K562 (cell line): ENCODE data around the gene PRKAG1. TPM values are rescaled to one million over a fixed set of nuclear protein-coding genes. Genes with fewer than 3 reads are reported as not detected.
A peak's percentile ranks its signal among the peaks of the same experiment; 100 is the strongest.

Source experiments
- ARID2 ChIP-seq: fragments of 450-650 bp; IDR thresholded peaks from 2 replicates; pipeline ENCODE4 v1.6.1; 2017; ENCODE audit warnings: antibody characterized with exemption, mild to moderate bottlenecking
- CREB1 ChIP-seq, 2 experiments: sonication (generic) in 1 of 2; formaldehyde crosslinking in 1 of 2; IDR thresholded peaks; 2 replicates each; pipeline versions ENCODE4 v1.6.1 to v1.8.0; 2012 to 2022; ENCODE audit warnings: inconsistent platforms in 1 of 2, mild to moderate bottlenecking in 1 of 2, missing genetic modification reagents in 1 of 2, moderate library complexity in 1 of 2
- FOXA1 ChIP-seq: fragments of 450-650 bp; IDR thresholded peaks from 2 replicates; pipeline ENCODE4 v1.6.1; 2016; ENCODE audit warnings: mild to moderate bottlenecking, borderline replicate concordance
- NR2C1 ChIP-seq, 2 experiments: fragments of 450-650 bp; IDR thresholded peaks; 2 replicates each; pipeline ENCODE4 v1.6.1; 2017; ENCODE audit warnings: mild to moderate bottlenecking in 2 of 2, antibody characterized with exemption in 1 of 2, inconsistent platforms in 1 of 2, missing compliant biosample characterization in 1 of 2, missing genetic modification characterization in 1 of 2
- POLR3G ChIP-seq: IDR thresholded peaks from 2 replicates; pipeline ENCODE4 v1.6.1; 2011; ENCODE audit not compliant: insufficient read length, insufficient replicate concordance; ENCODE audit errors: extremely low read depth
- RB1 ChIP-seq: fragments of 450-650 bp; IDR thresholded peaks from 2 replicates; pipeline ENCODE4 v1.6.1; 2017; ENCODE audit warnings: low read depth, mild to moderate bottlenecking
- RBM39 ChIP-seq: fragments of 200-400 bp; formaldehyde crosslinking; optimal IDR thresholded peaks from 2 replicates; pipeline ENCODE3; 2018; ENCODE audit warnings: low read depth, low read length
- polyA plus RNA-seq, 8 experiments: library from polyadenylated mRNA; depleted of rRNA in 4 of 8; stranded (reverse) in 5 of 8; unstranded in 3 of 8; fragments of >200 nt; fragmentation: Nextera tagmentation in 2 of 8; fragmentation: Illumina TruSeq in 1 of 8; extraction: Ambion mirVana in 2 of 8; extraction: Trizol in 1 of 8; gene quantifications; 2 replicates each; pipeline versions ENCODE4 v1.2.1 to v1.2.3, GENCODE V29; 2011 to 2014; ENCODE audit warnings: inconsistent platforms in 1 of 8, missing spikeins in 1 of 8
- total RNA-seq, 7 experiments: library from RNA; depleted of rRNA in 6 of 7; stranded (reverse); fragments of >200 nt in 6 of 7; fragmentation: Illumina TruSeq in 2 of 7; extraction: Trizol in 2 of 7; gene quantifications; 2 replicates each; pipeline versions ENCODE4 v1.2.1 to v1.2.3, GENCODE V29; 2011 to 2021; ENCODE audit warnings: low replicate concordance in 1 of 7
- TF ChIP-seq, protein P1 (sequence below): fragments of 450-650 bp; IDR thresholded peaks from 2 replicates; pipeline ENCODE4 v1.6.1; 2018; ENCODE audit not compliant: partially characterized antibody

PRKAG1 gene
- total and polyA plus RNA-seq, 9 of the 15 experiments (the other 6 are each of a cell fraction or from before 2014, with no cell fraction given): 51.1 to 126 (median 79.1) TPM

GRCh38 chr12:49019120-49019430 is 499 bp upstream of the PRKAG1 start (continued):
- TF ChIP-seq RBM39 (no peak), ARID2 (no peak), FOXA1 (no peak), POLR3G (no peak), RB1 (no peak), CREB1 (IDR thresholded peaks at IDR 0.05) (no peak), CREB1 (CRISPR knock-in tag; IDR thresholded peaks at IDR 0.05) (no peak), NR2C1 (IDR thresholded peaks at IDR 0.05) (no peak), NR2C1 (tag; IDR thresholded peaks at IDR 0.05) (no peak)
- TF ChIP-seq, protein P1, sequence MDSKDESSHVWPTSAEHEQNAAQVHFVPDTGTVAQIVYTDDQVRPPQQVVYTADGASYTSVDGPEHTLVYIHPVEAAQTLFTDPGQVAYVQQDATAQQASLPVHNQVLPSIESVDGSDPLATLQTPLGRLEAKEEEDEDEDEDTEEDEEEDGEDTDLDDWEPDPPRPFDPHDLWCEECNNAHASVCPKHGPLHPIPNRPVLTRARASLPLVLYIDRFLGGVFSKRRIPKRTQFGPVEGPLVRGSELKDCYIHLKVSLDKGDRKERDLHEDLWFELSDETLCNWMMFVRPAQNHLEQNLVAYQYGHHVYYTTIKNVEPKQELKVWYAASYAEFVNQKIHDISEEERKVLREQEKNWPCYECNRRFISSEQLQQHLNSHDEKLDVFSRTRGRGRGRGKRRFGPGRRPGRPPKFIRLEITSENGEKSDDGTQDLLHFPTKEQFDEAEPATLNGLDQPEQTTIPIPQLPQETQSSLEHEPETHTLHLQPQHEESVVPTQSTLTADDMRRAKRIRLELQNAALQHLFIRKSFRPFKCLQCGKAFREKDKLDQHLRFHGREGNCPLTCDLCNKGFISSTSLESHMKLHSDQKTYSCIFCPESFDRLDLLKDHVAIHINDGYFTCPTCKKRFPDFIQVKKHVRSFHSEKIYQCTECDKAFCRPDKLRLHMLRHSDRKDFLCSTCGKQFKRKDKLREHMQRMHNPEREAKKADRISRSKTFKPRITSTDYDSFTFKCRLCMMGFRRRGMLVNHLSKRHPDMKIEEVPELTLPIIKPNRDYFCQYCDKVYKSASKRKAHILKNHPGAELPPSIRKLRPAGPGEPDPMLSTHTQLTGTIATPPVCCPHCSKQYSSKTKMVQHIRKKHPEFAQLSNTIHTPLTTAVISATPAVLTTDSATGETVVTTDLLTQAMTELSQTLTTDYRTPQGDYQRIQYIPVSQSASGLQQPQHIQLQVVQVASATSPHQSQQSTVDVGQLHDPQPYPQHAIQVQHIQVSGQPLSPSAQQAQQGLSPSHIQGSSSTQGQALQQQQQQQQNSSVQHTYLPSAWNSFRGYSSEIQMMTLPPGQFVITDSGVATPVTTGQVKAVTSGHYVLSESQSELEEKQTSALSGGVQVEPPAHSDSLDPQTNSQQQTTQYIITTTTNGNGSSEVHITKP: peak; percentile 3
- TF ChIP-seq, all 486 proteins: peak for 21
